Neural progenitor cell (in vitro differentiated cells): Measurements from ENCODE around the gene MDGA2.

Experiments
- CTCF ChIP-seq: fragments of 200-600 bp; sonication (generic); IDR thresholded peaks from 2 replicates; pipeline ENCODE4 v1.5.1; 2017; ENCODE audit warnings: antibody characterized with exemption, mild to moderate bottlenecking
- EZH2 ChIP-seq: fragments of 200-600 bp; sonication (generic); IDR thresholded peaks from 2 replicates; pipeline ENCODE4 v1.6.1; 2017; ENCODE audit warnings: antibody characterized with exemption, mild to moderate bottlenecking, moderate library complexity

DNA sequence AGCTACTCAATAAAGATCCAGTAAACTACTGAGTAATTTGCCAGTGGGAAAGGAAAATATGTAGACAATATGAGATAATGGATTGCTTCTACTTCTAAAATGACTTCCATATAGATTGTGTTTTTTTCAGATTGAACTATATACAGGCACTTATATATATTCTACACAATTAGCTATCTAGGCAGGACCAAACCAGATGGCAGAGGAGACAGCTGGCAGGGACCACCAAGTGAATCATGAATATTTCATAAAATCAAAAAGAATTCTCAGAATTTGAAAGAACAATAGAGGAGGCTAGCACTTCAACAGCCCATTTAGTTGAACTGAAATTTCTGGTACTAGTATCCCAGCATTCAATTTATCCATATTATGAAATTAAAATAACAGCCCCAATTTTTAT is 685.8 kb downstream of the MDGA2 start:
- no peak for TF ChIP-seq CTCF
- no peak for TF ChIP-seq EZH2
